HCT116 (cell line): Measurements from ENCODE around the gene PRRT2. TPM values are rescaled to one million over a fixed set of nuclear protein-coding genes. Genes with fewer than 3 reads are reported as not detected.

Experiments used
- ATAC-seq: fragments of 200-7000 bp; cut with Tn5 transposase; 2 replicates; pipeline ENCODE4 v1.9.1; 2020; ENCODE audit warnings: mild to moderate bottlenecking, moderate library complexity
- BruUV-seq: library from RNA; stranded (reverse); fragments of 400-500 nt; replicated peaks from 2 replicates; lab custom pipeline; 2021; lab: Mats Ljungman, UMichigan
- CTCF ChIA-PET: fragments of 300-600 bp; sonication (Branson Sonifier 250); formaldehyde crosslinking; loops from one replicate; lab custom pipeline; 2021; ENCODE audit warnings: antibody characterized with exemption; lab: Charles Lee
- POLR2A ChIA-PET: fragments of 300-600, 350-600 bp; sonication (Branson Sonifier 250); formaldehyde crosslinking; loops from one replicate; lab custom pipeline; 2021; ENCODE audit warnings: antibody characterized with exemption; lab: Charles Lee
- RAD21 ChIA-PET, 2 experiments: fragments of 300-600 bp; sonication (Branson Sonifier 250); formaldehyde crosslinking; loops; one replicate each; lab custom pipeline; 2023; ENCODE audit warnings: low total read pairs in 2 of 2; ENCODE audit not compliant: uncharacterized antibody in 2 of 2, unreplicated experiment in 2 of 2, low non-redundant PET in 1 of 2; lab: Charles Lee
- DNase-seq: peaks from one replicate; pipeline ENCODE4 v3.0.0-alpha.2; 2010; ENCODE audit warnings: low read depth, low spot score
- H2AFZ ChIP-seq: fragments of 200-600 bp; shearing (Covaris generic), sonication (generic); 2 replicates; pipeline ENCODE4 v1.6.1; 2017; ENCODE audit warnings: low read depth, mixed run types, mixed read lengths, antibody characterized with exemption, low read length; ENCODE audit not compliant: poor library complexity, severe bottlenecking
- H3K27ac ChIP-seq: 2 replicates; pipeline ENCODE4 v1.5.1; 2012; ENCODE audit warnings: low read depth, low read length
- H3K27me3 ChIP-seq: fragments of 200-600 bp; sonication (generic); 2 replicates; pipeline ENCODE4 v1.6.1; 2016; ENCODE audit warnings: mixed run types, low read length, mixed read lengths; ENCODE audit not compliant: insufficient read depth
- H3K36me3 ChIP-seq, 2 experiments: fragments of 200-500 bp in 1 of 2; fragments of 200-600 bp in 1 of 2; sonication (Bioruptor generic) in 1 of 2; sonication (generic) in 1 of 2; 2 replicates each; pipeline versions ENCODE4 v1.5.1 to v1.6.1; 2014 to 2016; ENCODE audit warnings: low read length in 2 of 2, inconsistent platforms in 1 of 2, mixed read lengths in 1 of 2, mixed run types in 1 of 2; ENCODE audit not compliant: insufficient read depth in 2 of 2, control insufficient read depth in 1 of 2
- H3K4me1 ChIP-seq, 2 experiments: fragments of 200-600 bp in 1 of 2; sonication (generic) in 1 of 2; 2 replicates each; pipeline versions ENCODE4 v1.5.1 to v1.6.1; 2012 to 2017; ENCODE audit warnings: low read length in 2 of 2, inconsistent platforms in 1 of 2, mild to moderate bottlenecking in 1 of 2, mixed read lengths in 1 of 2, mixed run types in 1 of 2, moderate library complexity in 1 of 2; ENCODE audit not compliant: insufficient read depth in 2 of 2, control insufficient read depth in 1 of 2
- H3K4me2 ChIP-seq: fragments of 200-600 bp; sonication (generic); 2 replicates; pipeline ENCODE4 v1.6.1; 2017; ENCODE audit warnings: mixed run types, low read length, mixed read lengths
- H3K4me3 ChIP-seq, 2 experiments: fragments of 200-600 bp in 1 of 2; sonication (generic) in 1 of 2; replicated peaks in 1 of 2; 2 replicates each; pipeline ENCODE4 v1.5.1; 2011 to 2016; ENCODE audit warnings: low read length in 2 of 2, control low read depth in 1 of 2, low read depth in 1 of 2, mild to moderate bottlenecking in 1 of 2, mixed read lengths in 1 of 2, mixed run types in 1 of 2
- H3K79me2 ChIP-seq: fragments of 200-600 bp; sonication (generic); 2 replicates; pipeline ENCODE4 v1.6.1; 2017; ENCODE audit warnings: mild to moderate bottlenecking, mixed run types, low read length, moderate library complexity, mixed read lengths; ENCODE audit not compliant: insufficient read depth
- H3K9ac ChIP-seq: fragments of 200-600 bp; sonication (generic); 2 replicates; pipeline ENCODE4 v1.6.1; 2016; ENCODE audit warnings: low read length, mixed read lengths
- H3K9me2 ChIP-seq: fragments of 200-600 bp; sonication (generic), shearing (Covaris generic); 2 replicates; pipeline ENCODE4 v1.6.1; 2017; ENCODE audit warnings: mixed run types, mild to moderate bottlenecking, moderate library complexity; ENCODE audit not compliant: insufficient read depth
- H3K9me3 ChIP-seq, 2 experiments: fragments of 200-500 bp in 1 of 2; fragments of 200-600 bp in 1 of 2; sonication (Bioruptor generic) in 1 of 2; sonication (generic) in 1 of 2; 2 replicates each; pipeline ENCODE4 v1.6.1; 2014 to 2017; ENCODE audit warnings: low read length in 2 of 2, mixed read lengths in 2 of 2, inconsistent platforms in 1 of 2, low read depth in 1 of 2, mild to moderate bottlenecking in 1 of 2, mixed run types in 1 of 2, moderate library complexity in 1 of 2; ENCODE audit not compliant: control insufficient read depth in 1 of 2, insufficient read depth in 1 of 2
- H4K20me1 ChIP-seq: fragments of 200-600 bp; sonication (generic), shearing (Covaris generic); 2 replicates; pipeline ENCODE4 v1.6.1; 2017; ENCODE audit warnings: mixed run types, mild to moderate bottlenecking, moderate library complexity; ENCODE audit not compliant: insufficient read depth
- CEBPB ChIP-seq: IDR thresholded peaks from 2 replicates; pipeline ENCODE4 v1.6.1; 2012; ENCODE audit warnings: low read depth
- EGR1 ChIP-seq: IDR thresholded peaks from 2 replicates; pipeline ENCODE4 v1.6.1; 2012; ENCODE audit warnings: low read depth
- ELF1 ChIP-seq: IDR thresholded peaks from 2 replicates; pipeline ENCODE4 v1.6.1; 2012; ENCODE audit warnings: low read depth, borderline replicate concordance
- EZH2 ChIP-seq: fragments of 200-600 bp; sonication (generic); IDR thresholded peaks from 2 replicates; pipeline ENCODE4 v1.6.1; 2017; ENCODE audit warnings: antibody characterized with exemption, mixed run types
- EZH2phosphoT487 ChIP-seq: fragments of 200-600 bp; IDR thresholded peaks from 2 replicates; pipeline ENCODE4 v1.6.1; 2018; ENCODE audit warnings: antibody characterized with exemption, borderline replicate concordance
- JUND ChIP-seq: IDR thresholded peaks from 2 replicates; pipeline ENCODE4 v1.6.1; 2012
- ZFX ChIP-seq: fragments of 450-650 bp; IDR thresholded peaks from 2 replicates; pipeline ENCODE4 v1.6.1; 2017
- ZNF274 ChIP-seq: fragments of 200-500 bp; sonication (Bioruptor generic); IDR thresholded peaks from 2 replicates; pipeline ENCODE4 v1.6.1; 2014; ENCODE audit warnings: mild to moderate bottlenecking, low read depth, low read length, inconsistent platforms
- intact Hi-C: fragments of 100-400 bp; cut with micrococcal nuclease; formaldehyde crosslinking; loops from 2 replicates; pipeline ENCODE4 v1.10.0; 2022
- total RNA-seq: library from RNA; stranded (reverse); gene quantifications from one replicate; pipeline ENCODE4 v1.2.1, GENCODE V29; 2021; ENCODE audit not compliant: unreplicated experiment
- TF ChIP-seq, protein P1 (sequence below), 3 experiments: fragments of 200-600 bp in 1 of 3; sonication (generic) in 1 of 3; IDR thresholded peaks in 2 of 3; conservative IDR thresholded peaks in 1 of 3; 2 replicates each; pipeline ENCODE4 v1.5.1; 2012 to 2017; ENCODE audit warnings: low read depth in 2 of 3, low read length in 2 of 3, antibody characterized with exemption in 1 of 3, borderline replicate concordance in 1 of 3, control low read depth in 1 of 3, mild to moderate bottlenecking in 1 of 3, mixed read lengths in 1 of 3, mixed run types in 1 of 3, moderate library complexity in 1 of 3; ENCODE audit not compliant: insufficient read depth in 1 of 3

The PRRT2 gene
- total RNA-seq, 1 experiment from 2014 or later = 4.0 TPM

DNA sequence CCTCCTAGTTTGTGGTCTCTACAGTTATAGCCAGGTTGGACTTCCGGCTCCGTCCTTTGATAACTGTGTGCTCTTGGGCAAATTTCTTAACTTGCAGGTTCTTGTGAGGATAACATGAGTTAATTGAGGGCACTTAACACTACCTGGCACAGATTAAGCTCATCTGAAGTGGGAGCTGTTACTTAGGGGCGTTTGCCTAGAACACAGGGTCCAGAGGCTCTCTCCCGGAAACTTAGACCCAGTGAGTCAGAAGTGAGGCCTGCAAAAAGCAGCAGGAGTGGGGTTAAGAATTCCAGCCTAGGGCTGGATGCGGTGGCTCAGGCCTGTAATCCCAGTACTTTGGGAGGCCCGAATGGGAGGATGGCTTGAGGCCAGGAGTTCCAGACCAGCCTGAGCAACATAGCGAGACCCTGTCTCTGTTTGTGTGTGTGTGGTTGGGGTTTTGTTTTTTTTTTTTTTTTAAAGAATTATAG is 9.7 kb downstream of the PRRT2 start:
- intact Hi-C loops = loop anchor here (2.0 kb wide), 1 partner anchor 199 kb away; no protein-coding TSS in a partner anchor
- Histone ChIP-seq H3K4me2 (peak overlapping the region; percentile 78), H3K79me2 (peaks cover 74% of the 10 kb centered on the region)
- ChIA-PET CTCF (interaction anchor here (0.9 to 3.3 kb wide), 2 partner anchors 27 to 211 kb away, joined by 3 to 28 read pairs; no protein-coding TSS in a partner anchor), RAD21 (interaction anchor here in 1 of 2 experiments (0.6 to 0.7 kb wide), 2 partner anchors 13 to 117 kb away, joined by 4 to 7 read pairs; no protein-coding TSS in a partner anchor), POLR2A (interaction anchor here (1.2 to 4.3 kb wide), 4 partner anchors 17 to 199 kb away, joined by 3 to 14 read pairs (median 7); partner anchors contain the start of gene SEZ6L2)
- no peak for TF ChIP-seq ELF1
- TF ChIP-seq EGR1 = no peak
- TF ChIP-seq, protein P1, sequence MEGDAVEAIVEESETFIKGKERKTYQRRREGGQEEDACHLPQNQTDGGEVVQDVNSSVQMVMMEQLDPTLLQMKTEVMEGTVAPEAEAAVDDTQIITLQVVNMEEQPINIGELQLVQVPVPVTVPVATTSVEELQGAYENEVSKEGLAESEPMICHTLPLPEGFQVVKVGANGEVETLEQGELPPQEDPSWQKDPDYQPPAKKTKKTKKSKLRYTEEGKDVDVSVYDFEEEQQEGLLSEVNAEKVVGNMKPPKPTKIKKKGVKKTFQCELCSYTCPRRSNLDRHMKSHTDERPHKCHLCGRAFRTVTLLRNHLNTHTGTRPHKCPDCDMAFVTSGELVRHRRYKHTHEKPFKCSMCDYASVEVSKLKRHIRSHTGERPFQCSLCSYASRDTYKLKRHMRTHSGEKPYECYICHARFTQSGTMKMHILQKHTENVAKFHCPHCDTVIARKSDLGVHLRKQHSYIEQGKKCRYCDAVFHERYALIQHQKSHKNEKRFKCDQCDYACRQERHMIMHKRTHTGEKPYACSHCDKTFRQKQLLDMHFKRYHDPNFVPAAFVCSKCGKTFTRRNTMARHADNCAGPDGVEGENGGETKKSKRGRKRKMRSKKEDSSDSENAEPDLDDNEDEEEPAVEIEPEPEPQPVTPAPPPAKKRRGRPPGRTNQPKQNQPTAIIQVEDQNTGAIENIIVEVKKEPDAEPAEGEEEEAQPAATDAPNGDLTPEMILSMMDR (IDR thresholded peaks at IDR 0.05 in 2 of 3, conservative IDR thresholded peaks at IDR 0.05 in 1 of 3; ENCODE audit: borderline replicate concordance in 1 of 3, insufficient read depth in 1 of 3, low read depth in 2 of 3, low read length in 2 of 3) = no peak
- no peak for TF ChIP-seq CEBPB
- TF ChIP-seq EZH2 = no peak
- TF ChIP-seq ZNF274 = no peak
- no peak for TF ChIP-seq EZH2phosphoT487
- no peak for TF ChIP-seq JUND
- TF ChIP-seq ZFX = peak; percentile 37; the same call in 1 of the 2 replicates
- TF ChIP-seq, all 23 proteins: peak for 1
- DNase-seq (peak; percentile 70), ATAC-seq (peak; percentile 49)
- peaks cover 70 to 99% of the 10 kb centered on the region in 2 experiments for H3K4me1 ChIP-seq
- H4K20me1 ChIP-seq = no peaks in the 10 kb centered on the region; the same call in 1 of the 2 replicates
- no peaks in the 10 kb centered on the region for H3K27me3 ChIP-seq
- peak overlapping the region; percentile 98 for H3K27ac ChIP-seq
- H3K9ac ChIP-seq = peak overlapping the region; percentile 67
- H3K9me3 ChIP-seq = no peaks in the 10 kb centered on the region
- H3K36me3 ChIP-seq = peaks cover 0 to 8% of the 10 kb centered on the region in 2 experiments; a peak in 2 of 4 replicates
- H2AFZ ChIP-seq = no peak overlapping the region
- BruUV-seq = no TSS peak
- peak overlapping the region; percentile 74 to 86 for H3K4me3 ChIP-seq
- no peaks in the 10 kb centered on the region for H3K9me2 ChIP-seq
